Measurements from ENCODE around the gene IL16.
A peak's percentile ranks its signal among the peaks of the same experiment; 100 is the strongest.

Gene IL16

GRCh38 chr15:81314378-81314777, 117.7 kb downstream of the IL16 start:
- no peak for DNase-seq (ENCODE audit: low read depth)

- DNase-seq (ENCODE audit: low read depth), result no peak
These were observed 118.9 kb downstream of the IL16 start for GRCh38 chr15:81315452-81316175.

DNA sequence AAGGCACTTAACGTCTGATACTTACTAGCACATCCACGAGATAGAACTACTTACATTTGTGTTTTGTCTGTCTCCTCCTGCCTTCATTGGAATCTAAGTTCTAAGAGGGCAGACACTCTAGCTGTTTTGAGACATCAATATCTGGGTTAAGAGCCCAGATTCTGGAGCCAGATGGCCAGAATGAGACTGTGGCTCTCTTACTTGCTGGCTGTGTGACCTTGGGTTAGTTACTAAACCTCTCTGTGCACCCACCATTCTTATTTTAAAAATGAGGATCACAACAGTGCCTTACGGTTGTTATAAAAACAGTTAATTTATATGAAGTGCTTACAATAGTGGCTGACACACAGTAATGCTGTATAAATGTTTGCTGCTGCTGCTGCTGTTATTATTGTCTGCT, 119.6 kb downstream of the IL16 start:
- DNase-seq (ENCODE audit: low read depth), result no peak

DNA sequence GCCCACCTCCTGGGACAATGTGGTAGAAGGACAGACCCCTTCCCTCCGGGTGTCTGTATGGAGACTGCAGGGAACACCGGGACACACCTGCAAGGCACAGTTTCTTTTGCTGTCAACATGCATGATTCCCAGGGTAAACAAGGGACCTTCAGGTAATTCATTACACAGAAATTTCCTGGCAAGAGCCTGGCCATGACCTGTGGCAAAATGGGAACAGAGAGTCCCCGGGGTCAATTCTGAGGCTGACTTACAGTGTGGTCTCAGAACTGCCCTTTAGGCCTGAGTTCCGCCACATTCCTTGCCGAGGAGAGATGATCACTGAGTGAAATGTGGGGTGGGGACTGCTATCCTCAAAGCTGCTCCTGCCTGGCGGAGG, 121.0 kb downstream of the IL16 start:
- DNase-seq (ENCODE audit: low read depth), result no peak

DNA sequence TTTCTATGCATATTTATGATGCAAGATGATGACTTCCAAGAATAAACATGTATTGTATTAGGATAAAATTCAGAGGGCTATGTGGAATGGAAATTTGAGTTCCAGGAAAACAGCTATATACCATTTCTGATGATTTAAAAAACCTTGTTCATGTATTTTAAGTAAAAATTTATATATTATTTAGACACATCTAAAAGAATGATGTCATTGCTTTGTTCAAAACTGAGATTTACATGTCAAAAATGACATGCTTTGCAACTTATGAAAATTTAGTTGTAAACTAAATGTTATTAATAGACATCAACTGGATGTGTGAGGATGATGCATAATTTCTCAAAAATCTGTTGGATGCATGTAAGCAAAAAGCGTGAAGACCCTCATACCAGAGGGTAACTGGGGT, 125.0 kb downstream of the IL16 start:
- no peak for DNase-seq (ENCODE audit: low read depth)

GRCh38 chr15:81322676-81323253, 126.1 kb downstream of the IL16 start:
- DNase-seq (ENCODE audit: low read depth), result no peak

DNA sequence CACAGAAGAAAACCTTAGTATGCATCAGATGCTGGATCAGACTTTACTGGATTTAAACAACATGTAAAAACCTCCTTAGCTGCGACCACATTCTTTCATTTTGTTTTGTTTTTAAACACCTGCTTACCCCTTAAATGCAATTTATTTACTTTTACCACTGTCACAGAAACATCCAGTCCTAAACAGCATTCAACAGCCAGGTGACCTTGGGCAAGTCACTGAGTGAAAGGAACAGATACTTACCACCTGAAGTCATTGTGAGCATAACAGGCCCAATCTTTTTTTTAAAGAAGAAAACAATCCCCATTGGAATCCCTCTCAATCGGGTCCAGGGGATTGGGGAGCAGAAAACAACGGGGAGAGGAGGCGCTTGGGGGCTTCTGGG, 126.9 kb downstream of the IL16 start:
- DNase-seq (ENCODE audit: low read depth), result no peak

DNA sequence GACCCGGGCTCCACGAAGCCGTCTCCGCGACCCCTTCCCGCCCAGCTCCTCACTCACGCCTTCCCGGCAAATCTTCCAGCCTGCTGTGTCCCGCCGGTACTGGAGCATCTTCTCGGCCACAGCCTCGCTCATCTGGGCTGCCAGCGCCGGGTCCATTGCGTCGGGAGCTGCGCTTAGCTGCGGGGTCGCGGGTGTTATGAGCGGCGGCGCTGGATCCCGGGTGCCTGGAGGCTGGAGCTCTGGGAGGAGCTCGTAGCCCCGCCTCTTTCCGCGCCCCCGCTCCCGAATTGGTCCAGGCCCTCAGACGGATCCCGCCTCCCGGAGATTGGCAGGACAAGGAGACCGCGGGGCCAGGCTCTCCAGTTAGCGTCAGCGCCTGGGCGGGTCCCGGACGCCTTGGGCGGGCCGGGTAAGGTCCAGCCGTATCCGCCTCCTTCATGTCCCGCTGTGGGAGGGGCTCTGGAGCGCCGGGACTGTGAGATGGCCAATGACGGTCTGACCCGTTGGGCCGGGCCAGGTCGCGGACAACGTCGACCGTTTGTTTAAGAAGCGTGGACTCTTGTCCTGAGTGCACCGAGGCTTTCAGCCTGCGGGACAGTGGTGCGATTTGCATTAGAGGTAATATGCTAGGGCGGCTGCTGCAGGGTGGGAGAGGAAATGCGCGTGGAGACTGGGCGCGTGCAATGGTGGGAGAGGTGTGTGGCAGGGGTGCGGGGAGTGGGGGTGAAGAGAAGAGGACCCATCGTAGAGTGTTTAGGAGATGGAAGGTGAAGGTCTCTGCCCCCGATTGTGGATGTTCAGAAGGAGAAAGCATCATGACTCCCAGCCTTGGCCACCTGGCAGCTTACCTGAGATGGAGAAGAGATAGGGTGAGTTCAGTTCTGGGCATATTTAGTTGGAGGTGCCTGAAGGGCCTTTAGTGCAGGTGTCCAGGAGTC, 127.5 kb downstream of the IL16 start, which contains the start of gene STARD5:
Gene STARD5 (minus strand): TSS at position 198 of the 938 bp plus-strand sequence. CDS start 42 bp downstream, at position 156.
- peak; percentile 98 for DNase-seq (ENCODE audit: low read depth)

GRCh38 chr15:81326466-81327212, 130.0 kb downstream of the IL16 start:
- peak; percentile 46 for DNase-seq (ENCODE audit: low read depth)

DNA sequence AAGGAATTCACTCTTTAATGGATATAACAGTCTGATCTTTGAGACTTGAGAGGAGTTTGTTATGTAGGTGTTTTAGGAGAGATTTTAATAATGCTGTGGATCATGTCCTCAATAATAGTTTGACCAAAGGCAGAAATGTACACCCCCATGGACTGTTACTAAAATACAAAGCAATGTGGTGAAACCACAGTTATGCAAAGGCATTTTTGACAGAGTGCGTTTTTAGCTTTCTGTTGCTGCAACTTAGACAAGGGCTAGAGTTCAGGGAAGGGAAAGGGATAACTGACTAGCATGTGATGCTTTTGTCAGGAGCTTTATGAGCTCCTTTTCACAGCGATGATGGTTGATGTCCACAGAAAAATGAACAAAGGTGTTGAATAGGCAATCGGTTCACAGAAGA, 130.8 kb downstream of the IL16 start:
- DNase-seq (ENCODE audit: low read depth), result peak; percentile 96

DNA sequence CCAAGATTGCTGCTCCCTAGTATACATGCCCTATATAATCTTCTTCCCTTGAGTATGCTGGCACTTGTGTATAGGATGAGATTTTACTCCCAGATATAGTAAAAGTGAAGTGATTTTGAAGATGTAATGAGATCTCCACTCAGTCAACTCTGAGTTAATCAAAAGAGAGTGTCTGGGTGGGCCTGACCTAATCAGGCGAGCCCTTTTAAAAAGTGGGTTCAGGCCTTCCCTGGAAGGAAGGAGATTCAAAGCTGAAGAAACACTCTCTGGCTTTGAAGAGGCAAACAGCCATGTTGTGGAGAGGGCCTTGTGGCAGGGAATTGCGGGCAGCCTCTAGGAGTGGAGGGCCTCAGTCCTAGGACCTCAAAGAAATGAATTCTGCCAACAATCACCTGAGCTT, 132.8 kb downstream of the IL16 start:
- no peak for DNase-seq (ENCODE audit: low read depth)

DNA sequence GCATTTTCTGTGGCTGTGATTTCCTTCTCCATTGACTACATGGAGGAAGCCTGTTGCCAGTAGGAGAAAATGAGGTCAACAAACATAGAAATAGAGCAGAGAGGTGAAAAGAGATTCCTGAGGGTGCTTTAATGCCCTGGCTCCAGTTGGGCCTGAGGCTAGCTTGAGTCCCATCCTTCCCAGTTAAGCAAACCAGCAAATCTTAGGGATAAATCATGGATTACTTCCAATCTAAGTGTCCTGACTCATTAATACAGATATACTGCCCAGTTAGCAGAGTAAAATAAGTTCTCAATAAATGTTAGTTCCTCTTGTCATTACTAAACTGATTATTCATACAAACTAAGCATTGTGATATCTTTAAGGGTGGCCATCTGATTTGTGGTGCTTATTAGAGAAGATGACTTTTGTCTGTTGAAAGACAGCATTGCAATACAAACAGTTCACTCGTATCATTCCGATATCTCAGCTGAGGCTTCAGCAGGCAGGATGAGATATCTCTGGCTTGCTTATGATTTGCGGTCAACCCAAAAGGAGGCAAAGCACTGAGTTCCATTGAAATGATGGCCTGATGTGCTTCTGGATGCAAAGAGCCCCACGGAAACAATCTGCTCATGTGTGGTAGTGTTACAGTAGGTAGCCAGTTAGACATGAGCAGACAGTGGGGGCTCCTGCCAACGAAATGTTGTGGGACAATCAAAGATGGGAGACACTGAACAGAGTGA, 133.8 kb downstream of the IL16 start:
- no peak for DNase-seq (ENCODE audit: low read depth)

DNA sequence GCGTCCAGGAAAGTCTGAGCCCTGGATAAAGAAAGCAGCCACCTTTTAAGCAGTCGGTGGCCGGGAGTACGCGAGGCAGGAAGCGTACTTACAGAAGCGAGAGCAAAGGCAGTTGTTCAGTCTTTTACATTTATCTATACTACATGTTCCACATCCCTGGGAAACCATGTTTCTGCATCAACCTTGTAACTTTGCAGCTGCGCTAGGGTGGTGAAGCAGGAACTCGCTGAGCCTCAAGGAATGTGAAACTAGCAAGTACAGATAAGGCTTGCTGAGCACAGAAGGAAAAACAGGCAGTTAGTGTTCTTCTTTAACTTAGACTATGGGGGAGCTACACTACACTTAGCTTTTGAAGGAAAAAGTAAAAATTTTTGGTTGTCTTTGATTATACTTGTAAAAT, 134.5 kb downstream of the IL16 start:
- DNase-seq (ENCODE audit: low read depth), result peak; percentile 75

DNA sequence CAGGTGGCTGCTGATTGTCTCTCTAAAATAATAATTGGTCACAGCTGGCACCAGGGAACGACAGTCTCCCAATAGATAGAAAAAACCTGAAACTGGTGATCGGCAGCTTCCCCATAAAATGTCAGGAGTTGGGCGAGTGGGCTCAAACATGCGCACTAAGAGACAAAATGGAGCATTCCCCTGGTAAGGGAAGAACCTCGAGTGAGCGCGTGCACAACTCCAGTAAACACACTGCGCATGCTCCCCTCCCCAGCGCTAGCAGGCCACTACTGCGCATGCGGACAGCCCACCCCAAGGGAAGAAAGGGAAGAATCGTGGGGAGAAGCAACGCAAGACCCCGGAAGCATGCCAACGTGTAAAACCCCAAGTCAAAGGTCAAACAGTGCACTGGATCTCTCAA, 134.9 kb downstream of the IL16 start:
- DNase-seq (ENCODE audit: low read depth), result no peak

GRCh38 chr15:81332326-81332725, 135.6 kb downstream of the IL16 start:
- no peak for DNase-seq (ENCODE audit: low read depth)

DNA sequence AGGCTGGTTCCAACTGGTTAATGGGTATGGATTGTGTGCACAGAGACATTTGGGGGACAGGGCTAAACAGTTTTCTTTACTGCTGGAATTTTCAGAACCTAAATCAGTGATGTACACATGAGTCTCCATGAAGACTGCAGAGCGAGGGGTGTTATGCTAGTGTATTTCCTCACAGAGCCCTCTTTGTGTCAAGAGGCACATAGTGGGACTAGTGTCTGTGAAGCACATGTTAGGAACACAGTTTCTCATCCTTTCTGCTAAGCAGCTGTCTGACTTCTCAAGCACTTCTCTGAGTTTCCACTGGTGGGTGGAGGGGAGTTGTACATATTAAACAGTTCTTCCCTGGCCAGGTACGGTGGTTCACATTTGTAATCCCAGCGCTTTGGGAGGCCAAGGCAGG, 136.7 kb downstream of the IL16 start:
- DNase-seq (ENCODE audit: low read depth), result no peak

GRCh38 chr15:81334768-81335435, 138.2 kb downstream of the IL16 start:
- DNase-seq (ENCODE audit: low read depth), result no peak

GRCh38 chr15:81335631-81336030, 139.0 kb downstream of the IL16 start:
- no peak for DNase-seq (ENCODE audit: low read depth)

DNA sequence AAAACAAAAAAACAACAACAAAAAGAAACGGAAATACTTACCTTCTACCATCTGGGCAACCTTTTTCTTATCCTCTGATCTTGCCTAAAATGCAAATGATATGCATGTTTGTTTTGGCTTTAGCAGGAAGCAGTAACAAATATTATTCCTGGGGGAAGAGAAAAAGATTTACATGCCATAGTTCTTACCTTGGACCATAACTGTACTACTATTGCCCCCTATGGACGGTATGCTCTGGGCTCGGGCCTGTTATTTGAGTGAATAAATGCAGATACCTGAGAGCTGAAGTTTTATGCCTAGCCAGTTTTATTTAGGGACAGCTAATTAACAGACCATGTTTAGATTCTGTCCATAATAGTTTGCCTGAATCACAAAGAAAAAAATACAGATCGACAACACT, 139.9 kb downstream of the IL16 start:
- peak; percentile 55 for DNase-seq (ENCODE audit: low read depth)

- no peak for DNase-seq (ENCODE audit: low read depth)
These were observed 140.6 kb downstream of the IL16 start for GRCh38 chr15:81337241-81337640.

GRCh38 chr15:81337713-81338157, 141.1 kb downstream of the IL16 start:
- DNase-seq (ENCODE audit: low read depth), result no peak
